SH-SY5Y (cell line): Measurements from ENCODE around the gene PAF1.

ENCODE experiments used
- GATA2 ChIP-seq: IDR thresholded peaks from 2 replicates; pipeline ENCODE4 v1.6.1; 2011; ENCODE audit warnings: mild to moderate bottlenecking, low read depth, low read length
- GATA3 ChIP-seq: IDR thresholded peaks from 2 replicates; pipeline ENCODE4 v1.6.1; 2011; ENCODE audit warnings: low read depth, mild to moderate bottlenecking, low read length, moderate library complexity

DNA sequence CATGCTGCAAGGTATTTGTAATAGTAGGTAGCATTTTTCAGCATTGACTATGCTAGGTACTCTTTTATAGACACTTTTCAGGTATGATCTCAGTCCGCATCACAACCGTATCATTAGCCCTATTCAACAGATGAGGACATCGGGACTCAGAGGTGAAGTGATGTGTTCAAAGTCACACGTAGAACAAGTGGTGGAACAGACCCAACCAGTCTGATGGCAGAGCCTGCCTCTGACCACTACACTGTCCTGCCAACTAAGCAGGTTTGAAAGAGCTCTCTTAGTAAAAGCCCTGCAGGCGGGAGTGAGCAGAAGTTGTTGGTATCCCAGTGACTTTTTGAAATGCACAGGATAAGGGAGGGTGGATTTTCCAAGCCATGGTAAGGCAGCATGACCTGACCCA lies 20.2 kb downstream of the PAF1 start:
- TF ChIP-seq GATA2 = no peak
- TF ChIP-seq GATA3 = no peak
